B cell (primary cell): ENCODE results near the gene ASB4.

Experiments
- EZH2 ChIP-seq: IDR thresholded peaks from 2 replicates; pipeline ENCODE4 v1.6.1; 2012; ENCODE audit warnings: borderline replicate concordance, low read depth, mild to moderate bottlenecking, moderate library complexity, low read length; ENCODE audit not compliant: insufficient read depth, poor library complexity, severe bottlenecking
- TF ChIP-seq, protein P1 (sequence below): fragments of 200-600 bp; IDR thresholded peaks from one replicate; pipeline ENCODE4 v1.8.0; 2022; ENCODE audit warnings: antibody characterized with exemption, mild to moderate bottlenecking

DNA sequence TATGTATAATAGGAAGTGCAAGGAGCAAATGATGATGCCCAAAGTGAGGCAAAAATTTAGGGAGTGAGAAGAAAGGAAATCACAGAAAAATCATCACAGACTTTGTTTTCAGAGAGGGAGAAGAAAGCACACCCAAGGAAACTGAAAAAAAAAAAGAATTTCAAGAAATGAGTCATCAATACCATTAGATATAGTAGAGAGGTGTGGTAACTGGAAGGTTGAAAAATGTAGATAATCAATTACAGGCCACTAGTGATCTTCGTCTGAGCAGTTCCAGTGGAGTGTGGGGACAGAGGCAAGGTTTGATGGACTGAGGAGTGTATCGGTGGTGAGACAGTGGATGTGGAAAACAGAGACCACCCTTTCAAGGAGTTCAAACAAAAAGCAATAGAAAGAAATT lies 31.7 kb downstream of the ASB4 start:
- TF ChIP-seq, protein P1, sequence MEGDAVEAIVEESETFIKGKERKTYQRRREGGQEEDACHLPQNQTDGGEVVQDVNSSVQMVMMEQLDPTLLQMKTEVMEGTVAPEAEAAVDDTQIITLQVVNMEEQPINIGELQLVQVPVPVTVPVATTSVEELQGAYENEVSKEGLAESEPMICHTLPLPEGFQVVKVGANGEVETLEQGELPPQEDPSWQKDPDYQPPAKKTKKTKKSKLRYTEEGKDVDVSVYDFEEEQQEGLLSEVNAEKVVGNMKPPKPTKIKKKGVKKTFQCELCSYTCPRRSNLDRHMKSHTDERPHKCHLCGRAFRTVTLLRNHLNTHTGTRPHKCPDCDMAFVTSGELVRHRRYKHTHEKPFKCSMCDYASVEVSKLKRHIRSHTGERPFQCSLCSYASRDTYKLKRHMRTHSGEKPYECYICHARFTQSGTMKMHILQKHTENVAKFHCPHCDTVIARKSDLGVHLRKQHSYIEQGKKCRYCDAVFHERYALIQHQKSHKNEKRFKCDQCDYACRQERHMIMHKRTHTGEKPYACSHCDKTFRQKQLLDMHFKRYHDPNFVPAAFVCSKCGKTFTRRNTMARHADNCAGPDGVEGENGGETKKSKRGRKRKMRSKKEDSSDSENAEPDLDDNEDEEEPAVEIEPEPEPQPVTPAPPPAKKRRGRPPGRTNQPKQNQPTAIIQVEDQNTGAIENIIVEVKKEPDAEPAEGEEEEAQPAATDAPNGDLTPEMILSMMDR = no peak
- no peak for TF ChIP-seq EZH2
